ENCODE measurements around the gene ERP29.
"Not testable (repeated sequence)": the region's sequence is repeated elsewhere in the genome, so short reads cannot be mapped to it uniquely, and the experiment has no call there.

ERP29 gene

GRCh38 chr12:112012775-112013600 lies at the start of gene ERP29, which contains the start of gene TMEM116:
ERP29 (plus strand) TSS chr12:112013426; CDS start chr12:112013466, 40 bp downstream.
TMEM116 (minus strand) TSS chr12:112013165; CDS start chr12:112005270, 7,895 bp downstream.
- peak; percentile 97 for DNase-seq

DNA sequence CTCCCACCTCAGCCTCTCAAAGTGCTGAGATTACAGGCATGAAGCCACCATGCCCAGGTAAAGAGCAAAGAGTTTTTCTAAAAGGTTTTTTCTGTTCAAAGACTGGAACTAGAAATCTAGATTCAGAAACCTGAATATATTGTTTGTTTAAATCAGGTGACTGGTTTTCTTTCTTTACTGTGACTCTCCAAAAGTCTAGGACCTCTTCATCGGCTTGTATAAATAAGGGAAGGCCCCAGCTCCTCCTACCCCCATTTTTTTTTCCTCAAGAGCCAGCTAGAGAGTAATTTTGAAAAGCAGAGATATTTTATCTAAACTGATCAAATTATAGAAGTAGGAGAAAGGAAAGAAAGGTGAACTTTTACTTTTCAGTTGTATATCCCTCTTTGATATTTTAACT lies 48.3 kb upstream of the ERP29 start:
- no peak for DNase-seq

GRCh38 chr12:111971800-111972199 lies 41.4 kb upstream of the ERP29 start:
- no peak for DNase-seq

GRCh38 chr12:111975161-111975931 lies 37.9 kb upstream of the ERP29 start:
- DNase-seq, result no peak

GRCh38 chr12:111976291-111976690 lies 36.9 kb upstream of the ERP29 start:
- DNase-seq, result no peak

GRCh38 chr12:111976860-111977259 lies 36.4 kb upstream of the ERP29 start:
- DNase-seq, result no peak

GRCh38 chr12:111978545-111978944 lies 34.7 kb upstream of the ERP29 start:
- DNase-seq, result no peak

GRCh38 chr12:111980598-111980997 lies 32.6 kb upstream of the ERP29 start:
- no peak for DNase-seq

DNA sequence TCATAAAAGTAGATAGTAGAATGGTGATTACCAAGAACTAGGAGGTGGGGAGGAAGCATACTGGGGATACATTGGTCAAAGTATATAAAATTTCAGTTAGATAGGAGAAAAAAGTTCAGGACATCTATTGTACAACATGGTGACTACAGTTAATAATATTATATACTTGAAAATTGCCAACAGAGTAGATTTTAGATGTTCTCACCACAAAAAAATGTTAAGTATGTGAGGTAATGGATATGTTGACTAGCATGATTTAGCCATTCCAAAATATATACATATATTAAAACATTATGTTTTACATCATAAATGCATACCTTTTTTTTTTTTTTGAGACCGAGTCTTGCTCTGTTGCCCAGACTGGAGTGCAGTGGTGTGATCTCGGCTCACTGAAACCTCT lies 31.2 kb upstream of the ERP29 start:
- DNase-seq, result no peak

DNA sequence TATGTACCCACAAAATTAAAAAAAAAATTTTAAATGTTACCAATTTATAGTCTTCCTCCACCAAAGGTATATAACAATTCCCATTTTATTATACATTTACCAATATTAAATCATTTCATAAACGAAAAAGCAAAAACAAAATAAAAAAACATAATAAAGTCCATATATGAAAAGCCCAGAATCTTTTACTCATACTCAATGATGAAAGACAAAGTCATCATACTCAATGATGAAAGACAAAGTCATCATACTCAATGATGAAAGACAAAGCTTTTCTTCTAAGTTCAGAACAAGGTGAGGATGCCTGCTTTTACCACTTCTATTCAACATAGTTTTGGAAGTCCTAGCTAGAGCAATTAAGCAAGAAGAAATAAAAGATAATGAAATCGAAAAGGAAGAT lies 28.4 kb upstream of the ERP29 start:
- DNase-seq, result no peak

DNA sequence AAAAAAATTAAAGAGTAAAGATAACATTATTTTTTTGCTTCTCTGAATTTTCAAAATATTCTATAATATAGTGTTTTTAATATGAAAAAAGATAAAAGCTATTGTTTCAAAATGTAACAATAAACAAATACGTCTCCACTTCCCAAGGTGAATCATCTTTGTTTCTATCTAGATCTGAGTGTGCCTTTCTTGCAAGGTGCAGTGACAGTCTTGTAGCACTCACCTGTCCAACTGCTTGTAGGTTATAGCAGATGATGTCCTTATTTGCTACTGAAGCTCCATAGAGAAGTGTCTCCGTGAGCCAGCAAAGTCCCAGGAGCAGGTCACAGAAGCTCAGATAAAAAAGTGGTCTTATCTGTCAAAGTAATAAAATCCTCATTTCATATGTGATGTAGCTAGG lies 21.7 kb upstream of the ERP29 start:
- DNase-seq, result no peak

DNA sequence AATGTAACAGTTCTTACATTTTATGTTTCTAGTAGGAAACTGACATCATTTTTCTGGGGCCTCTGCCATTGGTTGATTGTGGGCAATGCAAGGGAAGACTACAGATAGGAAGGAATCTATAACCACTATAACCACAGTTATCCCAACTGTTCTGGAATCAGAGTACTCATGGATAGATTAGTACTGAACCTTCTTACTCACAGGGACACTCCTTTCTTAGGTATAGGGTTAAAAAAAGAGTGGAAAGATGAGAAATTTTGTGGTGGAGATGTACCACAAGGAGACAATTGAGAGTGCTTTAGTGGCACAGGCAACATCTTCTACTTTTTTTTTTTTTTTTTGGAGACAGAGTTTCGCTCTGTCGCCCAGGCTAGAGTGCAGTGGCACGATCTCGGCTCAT lies 21.3 kb upstream of the ERP29 start:
- DNase-seq, result no peak

DNA sequence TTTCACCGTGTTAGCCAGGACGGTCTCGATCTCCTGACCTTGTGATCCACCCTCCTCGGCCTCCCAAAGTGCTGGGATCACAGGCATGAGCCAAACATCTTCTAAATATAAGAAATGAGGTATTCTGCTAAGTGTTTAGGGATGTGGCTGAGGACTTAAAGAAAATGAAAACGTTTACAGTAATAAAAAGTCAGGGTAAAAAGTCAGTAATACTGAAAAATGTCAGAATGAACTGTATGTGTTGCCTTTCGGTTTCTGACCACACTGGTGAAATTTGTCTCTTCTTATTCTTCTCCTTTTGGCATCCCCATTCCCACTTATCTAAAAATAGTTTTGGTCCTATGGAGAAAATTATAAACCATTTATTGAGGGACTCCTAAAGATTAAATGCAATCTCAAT lies 20.8 kb upstream of the ERP29 start:
- no peak for DNase-seq

DNA sequence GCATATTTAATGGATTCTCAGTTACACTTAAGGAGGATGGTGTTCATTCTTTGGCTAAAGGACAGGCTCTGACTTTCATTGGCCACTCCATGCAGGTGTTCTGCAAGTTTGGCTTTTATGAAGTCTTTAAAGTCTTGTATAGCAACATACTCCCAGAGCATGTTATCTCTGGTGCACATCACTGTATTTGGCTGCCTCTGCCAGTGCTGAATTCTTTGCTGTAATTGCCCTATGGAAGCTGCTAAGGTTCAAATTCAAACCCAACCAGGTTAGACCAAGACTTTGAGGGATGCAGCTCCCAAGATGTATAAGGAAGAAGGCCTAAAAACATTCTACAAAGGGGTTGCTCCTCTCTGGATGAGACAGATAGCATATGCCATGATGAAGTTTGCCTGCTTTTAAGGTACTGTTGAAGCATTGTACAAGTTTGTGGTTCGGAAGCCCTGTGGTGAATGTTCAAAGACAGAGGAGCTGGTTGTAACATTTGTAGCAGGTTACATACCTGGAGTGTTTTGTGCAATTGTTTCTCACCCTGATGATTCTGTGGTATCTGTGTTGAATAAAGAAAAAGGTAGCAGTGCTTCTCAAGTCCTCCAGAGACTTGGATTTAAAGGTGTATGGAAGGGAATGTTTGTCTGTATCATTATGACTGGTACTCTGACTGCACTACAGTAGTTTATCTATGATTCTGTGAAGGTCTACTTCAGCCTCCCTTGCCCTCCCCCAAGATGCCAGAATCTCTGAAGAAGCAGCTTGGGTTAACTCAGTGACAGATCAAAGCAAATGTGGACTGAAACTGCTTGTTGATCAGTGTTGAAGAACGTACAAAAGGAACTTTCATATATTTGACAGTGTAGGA lies 19.7 kb upstream of the ERP29 start:
- no peak for DNase-seq

DNA sequence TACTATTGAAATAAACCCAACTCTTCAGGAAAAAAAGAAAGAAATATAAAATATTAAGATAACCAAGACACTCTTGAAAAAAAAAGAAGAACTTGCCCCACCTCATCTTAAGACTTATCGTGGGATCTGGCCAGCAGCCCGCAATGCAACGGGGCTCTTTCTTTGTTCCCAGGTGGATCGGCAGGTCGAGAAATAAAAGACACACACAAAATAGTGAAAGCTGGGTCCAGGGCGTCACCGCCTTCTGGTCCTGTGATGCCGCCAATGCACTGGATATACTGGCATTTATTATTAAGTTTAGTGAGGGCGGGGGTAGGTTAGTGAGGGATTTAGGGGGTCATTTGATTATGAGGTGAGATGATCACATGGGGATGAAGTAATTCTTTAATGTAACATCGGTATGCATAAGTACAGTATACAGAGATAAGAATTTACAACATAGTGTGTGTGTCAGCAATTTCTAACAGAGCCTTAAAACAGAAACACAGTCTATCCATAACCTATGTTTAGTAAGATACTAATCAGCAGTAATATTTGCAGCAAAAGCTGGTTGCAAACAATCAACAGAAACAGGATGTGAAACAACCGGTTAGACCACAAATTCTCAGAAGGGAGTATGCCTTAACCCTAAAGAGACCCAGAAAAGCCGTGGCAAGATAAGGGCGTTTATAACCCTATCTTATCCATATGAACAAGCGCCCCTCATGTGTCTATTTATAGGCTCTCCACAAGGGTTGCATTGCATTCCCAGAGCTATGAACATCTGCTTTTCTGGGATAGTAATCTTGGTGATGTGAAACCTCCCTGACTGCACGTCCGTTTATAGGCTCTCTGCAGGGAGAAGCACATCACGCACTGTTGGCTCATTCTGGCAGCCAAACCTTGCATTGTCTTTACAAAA lies 18.8 kb upstream of the ERP29 start:
- not testable (repeated sequence) for DNase-seq

GRCh38 chr12:111995782-111996480 lies 17.3 kb upstream of the ERP29 start:
- no peak for DNase-seq

GRCh38 chr12:111997300-111997699 lies 15.9 kb upstream of the ERP29 start:
- DNase-seq, result no peak

DNA sequence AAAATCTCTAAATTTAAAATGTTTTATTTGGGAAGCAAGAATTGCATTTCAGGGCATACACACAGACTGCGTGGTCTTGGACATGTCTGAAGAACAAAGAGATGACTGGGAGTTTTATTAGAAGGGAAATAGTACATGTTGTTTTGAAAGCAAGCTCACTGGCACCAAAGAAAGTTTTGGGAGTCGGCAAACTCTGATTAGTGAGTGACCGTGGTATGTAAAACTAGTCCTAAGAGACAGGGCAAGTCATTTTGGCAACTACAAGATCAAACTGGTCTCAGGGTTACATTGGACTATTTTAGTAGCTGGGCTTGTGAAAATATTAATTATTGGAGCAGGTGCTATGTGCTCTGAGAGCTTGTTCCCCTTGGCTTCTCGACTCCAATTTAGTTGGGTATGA lies 15.2 kb upstream of the ERP29 start:
- no peak for DNase-seq

DNA sequence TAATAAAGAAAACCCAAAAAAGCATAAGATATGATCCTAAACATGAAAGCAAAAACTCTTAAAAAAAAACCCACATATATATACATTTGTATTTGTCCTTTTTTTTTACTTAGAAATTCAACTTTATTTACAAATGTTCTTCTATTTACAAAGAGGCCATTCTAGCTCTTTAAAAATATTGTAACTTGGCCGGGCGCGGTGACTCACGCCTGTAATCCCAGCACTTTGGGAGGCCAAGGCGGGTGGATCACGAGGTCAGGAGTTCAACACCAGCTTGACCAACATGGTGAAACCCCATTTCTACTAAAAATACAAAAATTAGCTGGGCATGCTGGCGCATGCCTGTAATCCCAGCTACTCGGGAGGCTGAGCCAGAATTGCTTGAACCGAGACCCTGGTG lies 14.1 kb upstream of the ERP29 start:
- DNase-seq, result not testable (repeated sequence)

DNA sequence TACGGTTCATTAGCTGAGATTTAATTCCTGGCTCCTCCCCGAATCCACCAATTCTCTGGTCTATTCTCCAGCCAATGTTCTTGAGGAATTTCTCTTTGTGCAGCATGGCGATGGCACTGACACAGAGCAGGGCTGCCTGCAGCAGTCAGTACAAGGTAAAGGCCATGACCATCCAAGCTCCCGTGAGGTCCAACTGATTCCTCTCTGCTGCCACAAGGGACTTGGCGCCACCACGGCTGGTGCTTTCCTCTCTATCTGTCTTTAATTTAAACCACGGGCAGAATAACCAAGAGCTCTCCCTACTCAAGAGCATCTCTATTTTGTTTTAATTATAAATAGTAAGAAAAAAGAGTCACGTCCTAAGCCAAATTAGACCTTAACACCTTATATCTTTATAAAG lies 12.4 kb upstream of the ERP29 start:
- DNase-seq, result no peak

GRCh38 chr12:112001576-112001975 lies 11.7 kb upstream of the ERP29 start:
- no peak for DNase-seq

Data from NCI-H2227 treated with DMSO at 0.1 percent for 48 hours (cell line).